ENCODE results near the gene KRT15.

The KRT15 gene

GRCh38 chr17:41528959-41529353 lies 10.3 kb upstream of the KRT15 start:
- DNase-seq (ENCODE audit: low read depth, low spot score), result no peak

GRCh38 chr17:41527063-41528023 lies 8.7 kb upstream of the KRT15 start:
- no peak for DNase-seq (ENCODE audit: low read depth, low spot score)
- in situ Hi-C loops (cut with HindIII; ENCODE audit: low sequenced_read_pairs), result no loop called here
- TF ChIP-seq, protein P1, sequence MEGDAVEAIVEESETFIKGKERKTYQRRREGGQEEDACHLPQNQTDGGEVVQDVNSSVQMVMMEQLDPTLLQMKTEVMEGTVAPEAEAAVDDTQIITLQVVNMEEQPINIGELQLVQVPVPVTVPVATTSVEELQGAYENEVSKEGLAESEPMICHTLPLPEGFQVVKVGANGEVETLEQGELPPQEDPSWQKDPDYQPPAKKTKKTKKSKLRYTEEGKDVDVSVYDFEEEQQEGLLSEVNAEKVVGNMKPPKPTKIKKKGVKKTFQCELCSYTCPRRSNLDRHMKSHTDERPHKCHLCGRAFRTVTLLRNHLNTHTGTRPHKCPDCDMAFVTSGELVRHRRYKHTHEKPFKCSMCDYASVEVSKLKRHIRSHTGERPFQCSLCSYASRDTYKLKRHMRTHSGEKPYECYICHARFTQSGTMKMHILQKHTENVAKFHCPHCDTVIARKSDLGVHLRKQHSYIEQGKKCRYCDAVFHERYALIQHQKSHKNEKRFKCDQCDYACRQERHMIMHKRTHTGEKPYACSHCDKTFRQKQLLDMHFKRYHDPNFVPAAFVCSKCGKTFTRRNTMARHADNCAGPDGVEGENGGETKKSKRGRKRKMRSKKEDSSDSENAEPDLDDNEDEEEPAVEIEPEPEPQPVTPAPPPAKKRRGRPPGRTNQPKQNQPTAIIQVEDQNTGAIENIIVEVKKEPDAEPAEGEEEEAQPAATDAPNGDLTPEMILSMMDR (IDR thresholded peaks at IDR 0.05; ENCODE audit: low read depth, low read length), result no peak
- H3K4me3 ChIP-seq (ENCODE audit: low read depth, low read length), result peak overlapping the region; percentile 55

More at GRCh38 chr17:41528959-41529353, 10.3 kb upstream of the KRT15 start:
- in situ Hi-C loops (cut with HindIII; ENCODE audit: low sequenced_read_pairs), result no loop called here
- TF ChIP-seq, protein P1 (IDR thresholded peaks at IDR 0.05; ENCODE audit: low read depth, low read length), result no peak
- no peak overlapping the region for H3K4me3 ChIP-seq (ENCODE audit: low read depth, low read length)

- H3K4me3 ChIP-seq (ENCODE audit: low read depth, low read length), result no peak overlapping the region
- in situ Hi-C loops (cut with HindIII; ENCODE audit: low sequenced_read_pairs), result no loop called here
- TF ChIP-seq, protein P1 (IDR thresholded peaks at IDR 0.05; ENCODE audit: low read depth, low read length), result no peak
- DNase-seq (ENCODE audit: low read depth, low spot score), result no peak
Measured at GRCh38 chr17:41524261-41524660, 5.6 kb upstream of the KRT15 start.

DNA sequence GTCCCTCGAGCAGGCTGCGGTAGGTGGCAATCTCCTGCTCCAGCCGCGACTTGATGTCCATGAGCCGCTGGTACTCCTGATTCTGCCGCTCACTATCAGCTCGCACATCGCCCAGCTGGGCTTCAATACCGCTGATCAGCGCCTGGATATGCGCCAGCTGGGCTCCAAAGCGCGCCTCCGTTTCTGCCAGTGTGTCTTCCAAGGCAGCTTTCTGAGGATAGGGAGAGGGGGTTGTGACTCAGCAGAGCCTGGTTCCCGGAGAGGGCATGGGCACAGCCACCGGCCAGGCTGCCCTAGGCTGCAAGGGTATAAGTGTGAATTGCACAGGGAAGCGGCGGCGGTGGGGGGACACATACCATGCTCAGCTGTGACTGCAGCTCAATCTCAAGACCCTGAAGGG lies 5.1 kb upstream of the KRT15 start:
- TF ChIP-seq, protein P1 (IDR thresholded peaks at IDR 0.05; ENCODE audit: low read depth, low read length), result no peak
- DNase-seq (ENCODE audit: low read depth, low spot score), result no peak
- in situ Hi-C loops (cut with HindIII; ENCODE audit: low sequenced_read_pairs), result no loop called here
- H3K4me3 ChIP-seq (ENCODE audit: low read depth, low read length), result no peak overlapping the region

GRCh38 chr17:41523225-41523593 lies 4.5 kb upstream of the KRT15 start:
- in situ Hi-C loops (cut with HindIII; ENCODE audit: low sequenced_read_pairs), result no loop called here
- no peak overlapping the region for H3K4me3 ChIP-seq (ENCODE audit: low read depth, low read length)
- no peak for DNase-seq (ENCODE audit: low read depth, low spot score)
- TF ChIP-seq, protein P1 (IDR thresholded peaks at IDR 0.05; ENCODE audit: low read depth, low read length), result no peak

DNA sequence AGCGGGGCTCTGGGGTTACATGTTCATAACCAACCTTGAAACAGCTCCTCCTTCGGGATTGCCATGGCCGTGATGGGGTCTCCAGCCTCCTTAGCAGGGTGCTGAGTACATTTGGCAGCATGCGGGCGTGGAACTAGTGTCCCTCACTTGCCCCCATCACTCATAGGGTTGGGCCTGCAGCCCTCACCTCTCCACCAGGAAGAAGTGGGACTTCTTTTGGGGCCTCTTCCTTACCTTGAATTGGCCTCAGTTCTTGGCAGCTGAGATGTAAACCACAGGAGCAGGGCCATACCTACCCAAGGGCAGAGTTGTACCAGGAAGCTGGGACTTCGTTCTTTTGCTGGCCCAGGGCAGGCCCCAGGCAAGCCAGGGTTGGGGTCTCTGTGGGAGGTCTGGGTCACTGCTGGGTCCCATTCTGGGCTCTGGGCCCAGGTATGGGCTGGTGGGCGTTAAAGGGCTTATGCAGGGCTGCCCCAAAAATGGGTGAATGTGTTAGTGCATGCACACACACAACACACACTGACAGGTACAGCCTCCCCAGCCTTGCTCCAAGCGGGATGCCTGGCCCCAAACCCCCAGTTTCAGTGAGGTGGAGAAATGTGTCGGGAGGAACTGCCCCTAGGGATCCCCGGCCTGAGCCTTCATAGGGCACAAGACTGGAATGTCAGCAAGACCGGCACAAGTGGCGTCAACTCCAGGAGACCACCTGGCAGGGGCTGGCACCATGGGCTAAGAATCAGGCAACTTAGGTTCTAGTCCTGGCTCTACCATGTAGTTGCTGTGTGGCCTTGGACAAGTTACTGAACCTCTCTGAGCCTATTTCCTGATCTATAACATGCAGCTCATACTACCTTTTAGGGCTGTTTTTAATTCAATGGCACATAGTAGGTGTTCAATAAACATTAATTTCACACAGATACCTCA lies 3.9 kb upstream of the KRT15 start:
- in situ Hi-C loops (cut with HindIII; ENCODE audit: low sequenced_read_pairs), result no loop called here
- H3K4me3 ChIP-seq (ENCODE audit: low read depth, low read length), result no peak overlapping the region
- DNase-seq (ENCODE audit: low read depth, low spot score), result no peak
- TF ChIP-seq, protein P1 (IDR thresholded peaks at IDR 0.05; ENCODE audit: low read depth, low read length), result no peak

Data from astrocyte of the spinal cord (primary cell).